Chondrocyte (in vitro differentiated cells): ENCODE results near the gene LTO1. TPM values are rescaled to one million over a fixed set of nuclear protein-coding genes. Genes with fewer than 3 reads are reported as not detected.

Experiments
- DNase-seq: peaks from one replicate; pipeline ENCODE4 v3.0.0; 2021; ENCODE audit warnings: mixed read lengths, low spot score
- H3K27ac Mint-ChIP-seq: one replicate; pipeline ENCODE4 v1.8.0; 2021; ENCODE audit warnings: mild to moderate bottlenecking, moderate library complexity, mixed read lengths; ENCODE audit not compliant: unreplicated experiment
- H3K27me3 Mint-ChIP-seq: 2 replicates; pipeline ENCODE4 v1.8.0; 2021; ENCODE audit warnings: low read depth, mixed read lengths
- H3K36me3 Mint-ChIP-seq: 2 replicates; pipeline ENCODE4 v1.8.0; 2021; ENCODE audit warnings: low read depth, mixed read lengths
- H3K4me1 Mint-ChIP-seq: 2 replicates; pipeline ENCODE4 v1.8.0; 2021; ENCODE audit warnings: low read depth, mild to moderate bottlenecking, mixed read lengths
- H3K4me3 Mint-ChIP-seq: one replicate; pipeline ENCODE4 v1.8.0; 2021; ENCODE audit warnings: mild to moderate bottlenecking, moderate library complexity, mixed read lengths; ENCODE audit not compliant: unreplicated experiment
- H3K9me3 Mint-ChIP-seq: 2 replicates; pipeline ENCODE4 v1.8.0; 2021; ENCODE audit warnings: low read depth, mixed read lengths
- CTCF ChIP-seq: fragments of 200-600 bp; sonication (generic); IDR thresholded peaks from 2 replicates; pipeline ENCODE4 v1.5.0; 2021; ENCODE audit warnings: antibody characterized with exemption, mild to moderate bottlenecking, moderate library complexity
- total RNA-seq: library from RNA; stranded (reverse); gene quantifications from 3 replicates; pipeline ENCODE4 v1.2.1, GENCODE V29; 2021

The LTO1 gene
- total RNA-seq, 1 donor from 2014 or later: 16.2 TPM

GRCh38 chr11:69656536-69657455, 18.4 kb downstream of the LTO1 start:
- TF ChIP-seq CTCF: no peak
- Mint-ChIP-seq H3K36me3 (peaks cover 6% of the 10 kb centered on the region), H3K4me3 (no peak overlapping the region), H3K27ac (no peak overlapping the region), H3K4me1 (no peaks in the 10 kb centered on the region), H3K27me3 (no peaks in the 10 kb centered on the region), H3K9me3 (no peaks in the 10 kb centered on the region)
- DNase-seq: peak; percentile 59

- Mint-ChIP-seq H3K27me3 (no peaks in the 10 kb centered on the region), H3K4me3 (no peak overlapping the region), H3K27ac (no peak overlapping the region), H3K9me3 (no peaks in the 10 kb centered on the region), H3K4me1 (no peaks in the 10 kb centered on the region), H3K36me3 (peaks cover 11% of the 10 kb centered on the region)
- no peak for TF ChIP-seq CTCF
- peak; percentile 71 for DNase-seq
Observed at GRCh38 chr11:69655479-69656428, 19.4 kb downstream of the LTO1 start.

- peak; percentile 68 for DNase-seq
- Mint-ChIP-seq H3K4me1 (no peaks in the 10 kb centered on the region), H3K9me3 (no peaks in the 10 kb centered on the region), H3K36me3 (peaks cover 9% of the 10 kb centered on the region), H3K27me3 (no peaks in the 10 kb centered on the region), H3K4me3 (no peak overlapping the region), H3K27ac (no peak overlapping the region)
- TF ChIP-seq CTCF: no peak
Observed at GRCh38 chr11:69654660-69655478, 20.3 kb downstream of the LTO1 start.

- DNase-seq: peak; percentile 92
- no peak for TF ChIP-seq CTCF
- Mint-ChIP-seq H3K4me1 (peaks cover 2% of the 10 kb centered on the region), H3K27me3 (no peaks in the 10 kb centered on the region), H3K9me3 (no peaks in the 10 kb centered on the region), H3K4me3 (no peak overlapping the region), H3K36me3 (peaks cover 14% of the 10 kb centered on the region), H3K27ac (no peak overlapping the region)
Observed at GRCh38 chr11:69654001-69654659, 21.0 kb downstream of the LTO1 start.
